ENCODE measurements around the gene EEA1. TPM values are rescaled to one million over a fixed set of nuclear protein-coding genes. Genes with fewer than 3 reads are reported as not detected.

EEA1 gene
- total RNA-seq, 1 donor from 2014 or later: 11.6 TPM

- Mint-ChIP-seq H3K36me3 (peaks cover 18% of the 10 kb centered on the region), H3K4me3 (no peak overlapping the region), H3K27me3 (ENCODE audit: insufficient read depth, low read depth) (peaks cover 2% of the 10 kb centered on the region), H3K27ac (no peak overlapping the region), H3K9me3 (no peaks in the 10 kb centered on the region), H3K4me1 (peaks cover 9% of the 10 kb centered on the region)
- Histone ChIP-seq H3K4me2 (no peak overlapping the region), H3K36me3 (no peaks in the 10 kb centered on the region), H3K27me3 (no peaks in the 10 kb centered on the region), H4K20me1 (ENCODE audit: low read depth) (no peaks in the 10 kb centered on the region), H3K9me3 (ENCODE audit: low read depth) (no peaks in the 10 kb centered on the region), H3K4me3 (no peak overlapping the region), H2AFZ (replicated peaks) (no peak overlapping the region), H3K9ac (no peak overlapping the region), H3K4me1 (no peaks in the 10 kb centered on the region), H3F3A (ENCODE audit: low read depth) (no peaks in the 10 kb centered on the region), H3K79me2 (ENCODE audit: low read depth) (no peaks in the 10 kb centered on the region), H3K27ac (no peak overlapping the region)
- DNase-seq (ENCODE audit: low spot score): no peak
- TF ChIP-seq, protein P1, sequence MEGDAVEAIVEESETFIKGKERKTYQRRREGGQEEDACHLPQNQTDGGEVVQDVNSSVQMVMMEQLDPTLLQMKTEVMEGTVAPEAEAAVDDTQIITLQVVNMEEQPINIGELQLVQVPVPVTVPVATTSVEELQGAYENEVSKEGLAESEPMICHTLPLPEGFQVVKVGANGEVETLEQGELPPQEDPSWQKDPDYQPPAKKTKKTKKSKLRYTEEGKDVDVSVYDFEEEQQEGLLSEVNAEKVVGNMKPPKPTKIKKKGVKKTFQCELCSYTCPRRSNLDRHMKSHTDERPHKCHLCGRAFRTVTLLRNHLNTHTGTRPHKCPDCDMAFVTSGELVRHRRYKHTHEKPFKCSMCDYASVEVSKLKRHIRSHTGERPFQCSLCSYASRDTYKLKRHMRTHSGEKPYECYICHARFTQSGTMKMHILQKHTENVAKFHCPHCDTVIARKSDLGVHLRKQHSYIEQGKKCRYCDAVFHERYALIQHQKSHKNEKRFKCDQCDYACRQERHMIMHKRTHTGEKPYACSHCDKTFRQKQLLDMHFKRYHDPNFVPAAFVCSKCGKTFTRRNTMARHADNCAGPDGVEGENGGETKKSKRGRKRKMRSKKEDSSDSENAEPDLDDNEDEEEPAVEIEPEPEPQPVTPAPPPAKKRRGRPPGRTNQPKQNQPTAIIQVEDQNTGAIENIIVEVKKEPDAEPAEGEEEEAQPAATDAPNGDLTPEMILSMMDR (IDR thresholded peaks at IDR 0.05): no peak
- TF ChIP-seq EZH2 (IDR thresholded peaks at IDR 0.05): no peak
- TF ChIP-seq EZH2phosphoT487 (IDR thresholded peaks at IDR 0.05): no peak
Observed at GRCh38 chr12:92859650-92860386, 69.3 kb downstream of the EEA1 start.

- Histone ChIP-seq H3K36me3 (no peaks in the 10 kb centered on the region), H3K27ac (no peak overlapping the region), H3K79me2 (ENCODE audit: low read depth) (no peaks in the 10 kb centered on the region), H3K4me1 (no peaks in the 10 kb centered on the region), H3K9me3 (ENCODE audit: low read depth) (no peaks in the 10 kb centered on the region), H3F3A (ENCODE audit: low read depth) (no peaks in the 10 kb centered on the region), H3K4me3 (no peak overlapping the region), H2AFZ (replicated peaks) (no peak overlapping the region), H3K27me3 (no peaks in the 10 kb centered on the region), H3K4me2 (no peak overlapping the region), H4K20me1 (ENCODE audit: low read depth) (no peaks in the 10 kb centered on the region), H3K9ac (no peak overlapping the region)
- no peaks in the 10 kb centered on the region for H3K9me3 Mint-ChIP-seq
- peaks cover 9% of the 10 kb centered on the region for H3K4me1 Mint-ChIP-seq
- no peak for DNase-seq (ENCODE audit: low spot score)
- H3K4me3 Mint-ChIP-seq: no peak overlapping the region
- TF ChIP-seq EZH2phosphoT487 (IDR thresholded peaks at IDR 0.05): no peak
- TF ChIP-seq, protein P1 (IDR thresholded peaks at IDR 0.05): no peak
- no peak for TF ChIP-seq EZH2 (IDR thresholded peaks at IDR 0.05)
- H3K36me3 Mint-ChIP-seq: peaks cover 16% of the 10 kb centered on the region
- no peak overlapping the region for H3K27ac Mint-ChIP-seq
- peaks cover 2% of the 10 kb centered on the region for H3K27me3 Mint-ChIP-seq (ENCODE audit: insufficient read depth, low read depth)
Observed at GRCh38 chr12:92857818-92858217, 71.3 kb downstream of the EEA1 start.

GRCh38 chr12:92854344-92854743 is 74.8 kb downstream of the EEA1 start:
- DNase-seq (ENCODE audit: low spot score): no peak
- Mint-ChIP-seq H3K27me3 (ENCODE audit: insufficient read depth, low read depth) (peaks cover 2% of the 10 kb centered on the region), H3K36me3 (peaks cover 15% of the 10 kb centered on the region), H3K9me3 (no peaks in the 10 kb centered on the region), H3K4me1 (peaks cover 2% of the 10 kb centered on the region), H3K27ac (no peak overlapping the region), H3K4me3 (no peak overlapping the region)
- no peak overlapping the region for H3K27ac ChIP-seq
- H3K4me3 ChIP-seq: no peak overlapping the region
- no peaks in the 10 kb centered on the region for H3K36me3 ChIP-seq
- H2AFZ ChIP-seq (replicated peaks): no peak overlapping the region
- no peak overlapping the region for H3K9ac ChIP-seq
- H3K4me2 ChIP-seq: no peak overlapping the region
- H3K79me2 ChIP-seq (ENCODE audit: low read depth): no peaks in the 10 kb centered on the region
- H3F3A ChIP-seq (ENCODE audit: low read depth): no peaks in the 10 kb centered on the region
- H3K27me3 ChIP-seq: no peaks in the 10 kb centered on the region
- no peaks in the 10 kb centered on the region for H3K4me1 ChIP-seq
- no peaks in the 10 kb centered on the region for H4K20me1 ChIP-seq (ENCODE audit: low read depth)
- H3K9me3 ChIP-seq (ENCODE audit: low read depth): no peaks in the 10 kb centered on the region
- TF ChIP-seq EZH2phosphoT487 (IDR thresholded peaks at IDR 0.05) (no peak), EZH2 (IDR thresholded peaks at IDR 0.05) (no peak)
- TF ChIP-seq, protein P1 (IDR thresholded peaks at IDR 0.05): no peak

All from neural progenitor cell (in vitro differentiated cells).